GM19467 (cell line): Measurements from ENCODE around the gene COLEC11.
"Not testable (repeated sequence)": the region's sequence is repeated elsewhere in the genome, so short reads cannot be mapped to it uniquely, and the experiment has no call there.

Experiments used
- ATAC-seq: cut with Tn5 transposase; IDR thresholded peaks from one replicate; pipeline ENCODE4 v1.9.1; 2021; ENCODE audit warnings: mild to moderate bottlenecking, moderate library complexity; ENCODE audit not compliant: unreplicated experiment

Gene COLEC11

GRCh38 chr2:3594493-3595281, at the start of gene COLEC11:
Gene COLEC11 (plus strand): TSS chr2:3595112. CDS start chr2:3604341, 9,229 bp downstream.
- ATAC-seq, result no peak

GRCh38 chr2:3545788-3546478, 49.0 kb upstream of the COLEC11 start:
- ATAC-seq, result no peak

- no peak for ATAC-seq
Measured at GRCh38 chr2:3547915-3548314, 47.0 kb upstream of the COLEC11 start.

GRCh38 chr2:3553946-3554345, 41.0 kb upstream of the COLEC11 start:
- ATAC-seq, result no peak

- ATAC-seq, result peak; percentile 20
Measured at GRCh38 chr2:3557639-3558204, 37.2 kb upstream of the COLEC11 start.

- peak; percentile 94 for ATAC-seq
Measured at GRCh38 chr2:3558205-3559014, 36.5 kb upstream of the COLEC11 start, which contains the start of gene RNASEH1. Gene RNASEH1 (minus strand): TSS chr2:3558333. CDS start chr2:3558260, 73 bp downstream.

GRCh38 chr2:3563521-3563976, 31.4 kb upstream of the COLEC11 start:
- ATAC-seq, result peak; percentile 40

GRCh38 chr2:3565117-3565516, 29.8 kb upstream of the COLEC11 start:
- no peak for ATAC-seq

- no peak for ATAC-seq
Measured at GRCh38 chr2:3566806-3567205, 28.1 kb upstream of the COLEC11 start.

GRCh38 chr2:3569656-3570055, 25.3 kb upstream of the COLEC11 start:
- ATAC-seq, result not testable (repeated sequence)

GRCh38 chr2:3571284-3571683, 23.6 kb upstream of the COLEC11 start:
- ATAC-seq, result no peak

GRCh38 chr2:3572620-3573019, 22.3 kb upstream of the COLEC11 start:
- ATAC-seq, result no peak

- no peak for ATAC-seq
Measured at GRCh38 chr2:3574155-3574554, 20.8 kb upstream of the COLEC11 start.

GRCh38 chr2:3575534-3576262, 19.2 kb upstream of the COLEC11 start:
- peak; percentile 20 for ATAC-seq

GRCh38 chr2:3576263-3576630, 18.7 kb upstream of the COLEC11 start:
- not testable (repeated sequence) for ATAC-seq

GRCh38 chr2:3578987-3579386, 15.9 kb upstream of the COLEC11 start:
- ATAC-seq, result no peak

GRCh38 chr2:3580449-3580848, 14.5 kb upstream of the COLEC11 start:
- ATAC-seq, result no peak

- no peak for ATAC-seq
Measured at GRCh38 chr2:3581367-3582262, 13.3 kb upstream of the COLEC11 start.

GRCh38 chr2:3584076-3584475, 10.8 kb upstream of the COLEC11 start:
- no peak for ATAC-seq
